Upper lobe of left lung (tissue), 6 donors: ENCODE data around the gene FHIT. TPM values are rescaled to one million over a fixed set of nuclear protein-coding genes. Genes with fewer than 3 reads are reported as not detected.

Experiments used
- ATAC-seq, 2 donors: fragments of 200-7000 bp; cut with Tn5 transposase; one replicate each; pipeline ENCODE4 v1.9.1; 2022; ENCODE audit warnings: mild to moderate bottlenecking in 2 of 2, moderate library complexity in 2 of 2; ENCODE audit not compliant: low FRiP score in 2 of 2
- DNase-seq, 2 donors: peaks; one replicate each; pipeline ENCODE4 v3.0.0-alpha.2; 2019 to 2020
- H3K27ac ChIP-seq, 4 donors: fragments of 200-600 bp; sonication (generic); one replicate each; pipeline ENCODE4 v1.5.1; 2016 to 2019
- H3K27me3 ChIP-seq, 4 donors: fragments of 200-600 bp; sonication (generic); one replicate each; pipeline ENCODE4 v1.5.1; 2017 to 2019
- H3K36me3 ChIP-seq, 4 donors: fragments of 200-600 bp; sonication (generic); one replicate each; pipeline ENCODE4 v1.5.1; 2016 to 2019
- H3K4me1 ChIP-seq, 4 donors: fragments of 200-600 bp; sonication (generic); one replicate each; pipeline ENCODE4 v1.5.1; 2018 to 2019
- H3K4me3 ChIP-seq, 4 donors: fragments of 200-600 bp; sonication (generic); one replicate each; pipeline ENCODE4 v1.5.1; 2017 to 2019; ENCODE audit warnings: mild to moderate bottlenecking in 2 of 4, moderate library complexity in 1 of 4
- H3K9me3 ChIP-seq, 4 donors: fragments of 200-600 bp; sonication (generic); one replicate each; pipeline ENCODE4 v1.5.1; 2018 to 2019
- CTCF ChIP-seq, 6 experiments: fragments of 450-650 bp in 4 of 6; fragments of 200-600 bp in 2 of 6; sonication (generic) in 2 of 6; IDR thresholded peaks; one replicate each; pipeline ENCODE4 v1.5.1; 2016 to 2019; ENCODE audit warnings: antibody characterized with exemption in 6 of 6
- EP300 ChIP-seq, 4 donors: sonication (generic); formaldehyde crosslinking; IDR thresholded peaks; one replicate each; pipeline ENCODE4 v1.5.1; 2017; ENCODE audit warnings: antibody characterized with exemption in 4 of 4, control low read depth in 2 of 4
- POLR2A ChIP-seq, 4 donors: fragments of 450-650 bp; IDR thresholded peaks; one replicate each; pipeline ENCODE4 v1.5.1; 2016 to 2017; ENCODE audit warnings: antibody characterized with exemption in 4 of 4, mild to moderate bottlenecking in 2 of 4
- POLR2AphosphoS5 ChIP-seq, 2 donors: sonication (generic); formaldehyde crosslinking; IDR thresholded peaks; one replicate each; pipeline ENCODE4 v1.5.1; 2017; ENCODE audit warnings: antibody characterized with exemption in 2 of 2
- WGBS, 2 donors: methylation state at CpG; one replicate each; pipeline ENCODE4 v1.1.5; 2017 to 2018; 5-methylcytosine and 5-hydroxymethylcytosine counted together
- total RNA-seq, 6 donors: library from RNA; depleted of rRNA in 4 of 6; stranded (reverse); fragments of >200 nt in 4 of 6; gene quantifications; one replicate each; pipeline versions ENCODE4 v1.1.0 to v1.2.1, GENCODE V29; 2016 to 2021
- donor health status: DM: no; HTN: no; CAD: no; lungs with moderate emphysema.
- donor health status: DM: no; HTN: yes; CAD: no; lungs with severe emphysema.

Gene FHIT
- total RNA-seq, 6 donors from 2014 or later: 6.8 to 56.6 (median 11.1) TPM

- Histone ChIP-seq H3K4me1 (no peaks in the 10 kb centered on the region), H3K27me3 (no peaks in the 10 kb centered on the region), H3K36me3 (no peaks in the 10 kb centered on the region), H3K27ac (no peak overlapping the region), H3K4me3 (no peak overlapping the region), H3K9me3 (no peaks in the 10 kb centered on the region)
- DNase-seq: no peak
- 71 to 73% methylated on average over 3 of the region's 3 CpGs for WGBS, 2 donors
- TF ChIP-seq POLR2AphosphoS5 (IDR thresholded peaks at IDR 0.05) (no peak), POLR2A (IDR thresholded peaks at IDR 0.05) (no peak), CTCF (IDR thresholded peaks at IDR 0.05) (no peak), EP300 (IDR thresholded peaks at IDR 0.05) (no peak)
- no peak for ATAC-seq
These were observed 1467.7 kb downstream of the FHIT start for GRCh38 chr3:59783468-59783988.

- Histone ChIP-seq H3K4me3 (no peak overlapping the region), H3K36me3 (no peaks in the 10 kb centered on the region), H3K4me1 (no peaks in the 10 kb centered on the region), H3K27me3 (no peaks in the 10 kb centered on the region), H3K27ac (no peak overlapping the region), H3K9me3 (no peaks in the 10 kb centered on the region)
- no peak for TF ChIP-seq EP300 (IDR thresholded peaks at IDR 0.05)
- no peak for TF ChIP-seq POLR2AphosphoS5 (IDR thresholded peaks at IDR 0.05)
- no peak for TF ChIP-seq POLR2A (IDR thresholded peaks at IDR 0.05)
- TF ChIP-seq CTCF (IDR thresholded peaks at IDR 0.05): no peak
- ATAC-seq: no peak
- DNase-seq: no peak
These were observed 1468.6 kb downstream of the FHIT start for GRCh38 chr3:59782664-59783063.

- no peak overlapping the region for H3K27ac ChIP-seq
- no peaks in the 10 kb centered on the region for H3K36me3 ChIP-seq
- H3K4me3 ChIP-seq: no peak overlapping the region
- no peak for ATAC-seq
- TF ChIP-seq EP300 (IDR thresholded peaks at IDR 0.05): no peak
- H3K4me1 ChIP-seq: no peaks in the 10 kb centered on the region
- DNase-seq: no peak
- no peaks in the 10 kb centered on the region for H3K9me3 ChIP-seq
- WGBS, 2 donors: 96% methylated on average over 2 of the region's 2 CpGs
- H3K27me3 ChIP-seq: no peaks in the 10 kb centered on the region
These were observed 1471.0 kb downstream of the FHIT start for GRCh38 chr3:59780209-59780608.

- Histone ChIP-seq H3K27ac (no peak overlapping the region), H3K27me3 (no peaks in the 10 kb centered on the region), H3K9me3 (no peaks in the 10 kb centered on the region), H3K36me3 (no peaks in the 10 kb centered on the region), H3K4me1 (no peaks in the 10 kb centered on the region), H3K4me3 (no peak overlapping the region)
- ATAC-seq (no peak), DNase-seq (no peak)
- 94 to 100% methylated on average over 3 of the region's 3 CpGs for WGBS, 2 donors
- no peak for TF ChIP-seq POLR2A (IDR thresholded peaks at IDR 0.05)
- no peak for TF ChIP-seq EP300 (IDR thresholded peaks at IDR 0.05)
- TF ChIP-seq CTCF (IDR thresholded peaks at IDR 0.05): no peak
- TF ChIP-seq POLR2AphosphoS5 (IDR thresholded peaks at IDR 0.05): no peak
These were observed 1472.0 kb downstream of the FHIT start for GRCh38 chr3:59779260-59779659.

- Histone ChIP-seq H3K27ac (no peak overlapping the region), H3K27me3 (no peaks in the 10 kb centered on the region), H3K4me1 (peaks cover 0 to under 1% (median 0%) of the 10 kb centered on the region in 4 donors), H3K4me3 (no peak overlapping the region), H3K9me3 (no peaks in the 10 kb centered on the region), H3K36me3 (no peaks in the 10 kb centered on the region)
- no peak for DNase-seq
- no peak for ATAC-seq
- WGBS, 2 donors: 53 to 65% methylated on average over 3 of the region's 3 CpGs
- TF ChIP-seq CTCF (IDR thresholded peaks at IDR 0.05) (no peak), POLR2A (IDR thresholded peaks at IDR 0.05) (no peak), POLR2AphosphoS5 (IDR thresholded peaks at IDR 0.05) (no peak), EP300 (IDR thresholded peaks at IDR 0.05) (no peak)
These were observed 1473.6 kb downstream of the FHIT start for GRCh38 chr3:59777667-59778077.
